Gastroesophageal sphincter (tissue), 3 donors: ENCODE data around the gene PCBP3.

Experiments
- EP300 ChIP-seq: sonication (generic); formaldehyde crosslinking; IDR thresholded peaks from one replicate; pipeline ENCODE4 v1.6.1; 2017; ENCODE audit warnings: antibody characterized with exemption, mild to moderate bottlenecking
- POLR2A ChIP-seq, 2 donors: fragments of 450-650 bp; IDR thresholded peaks; one replicate each; pipeline ENCODE4 v1.6.1; 2017; ENCODE audit warnings: antibody characterized with exemption in 2 of 2, mild to moderate bottlenecking in 2 of 2, moderate library complexity in 1 of 2
- TF ChIP-seq, protein P1 (sequence below), 4 experiments: fragments of 200-600 bp in 2 of 4; fragments of 450-650 bp in 2 of 4; sonication (generic) in 1 of 4; IDR thresholded peaks; one replicate each; pipeline ENCODE4 v1.5.1; 2017 to 2019; ENCODE audit warnings: antibody characterized with exemption in 4 of 4, mild to moderate bottlenecking in 2 of 4, moderate library complexity in 2 of 4

DNA sequence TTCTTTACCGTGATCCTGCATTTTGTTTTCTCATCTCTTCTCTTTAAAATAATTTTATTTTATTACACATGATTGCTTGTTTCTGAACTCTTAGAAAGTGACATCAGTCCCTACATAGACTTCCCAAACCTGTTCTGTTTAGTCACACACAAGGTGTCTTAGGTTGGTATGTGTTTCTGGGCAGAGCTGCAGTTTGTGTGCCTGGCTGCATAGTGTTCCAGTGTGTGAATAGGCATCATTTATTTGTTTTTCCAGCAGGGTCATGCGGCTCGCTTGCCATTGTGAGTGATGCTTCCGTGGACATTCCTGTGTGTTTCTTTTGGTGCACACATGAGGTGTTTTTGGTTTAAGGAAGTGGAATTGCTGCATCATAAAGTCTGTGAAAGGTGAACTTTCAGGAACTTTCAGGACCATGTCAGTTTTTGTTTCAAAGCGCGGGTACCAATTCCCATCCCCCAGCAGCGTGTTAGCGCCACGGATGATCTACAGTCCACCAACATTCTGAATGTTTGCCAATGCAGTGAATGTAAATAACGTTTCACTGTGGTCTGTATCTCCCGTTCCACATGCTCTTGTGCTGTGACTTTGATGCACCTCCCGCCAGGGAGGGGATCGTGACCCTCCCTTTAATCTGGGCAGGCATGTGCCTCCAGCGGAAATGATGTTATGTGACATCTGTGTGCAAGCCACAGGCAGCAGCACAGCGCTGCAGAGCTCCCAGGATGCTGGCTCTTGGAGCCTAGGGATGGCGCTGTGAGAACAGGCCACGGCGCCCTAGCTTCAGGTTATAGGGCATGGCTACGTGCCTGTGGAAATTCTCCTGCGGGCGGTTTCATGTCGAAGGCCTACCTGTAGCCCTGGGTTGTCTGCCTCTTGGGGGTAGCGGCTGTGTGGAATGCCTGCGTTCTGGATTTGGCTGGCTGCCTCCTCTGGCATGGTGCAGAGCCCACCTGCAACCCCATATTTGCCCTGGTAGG lies 193.5 kb downstream of the PCBP3 start:
- TF ChIP-seq, protein P1, sequence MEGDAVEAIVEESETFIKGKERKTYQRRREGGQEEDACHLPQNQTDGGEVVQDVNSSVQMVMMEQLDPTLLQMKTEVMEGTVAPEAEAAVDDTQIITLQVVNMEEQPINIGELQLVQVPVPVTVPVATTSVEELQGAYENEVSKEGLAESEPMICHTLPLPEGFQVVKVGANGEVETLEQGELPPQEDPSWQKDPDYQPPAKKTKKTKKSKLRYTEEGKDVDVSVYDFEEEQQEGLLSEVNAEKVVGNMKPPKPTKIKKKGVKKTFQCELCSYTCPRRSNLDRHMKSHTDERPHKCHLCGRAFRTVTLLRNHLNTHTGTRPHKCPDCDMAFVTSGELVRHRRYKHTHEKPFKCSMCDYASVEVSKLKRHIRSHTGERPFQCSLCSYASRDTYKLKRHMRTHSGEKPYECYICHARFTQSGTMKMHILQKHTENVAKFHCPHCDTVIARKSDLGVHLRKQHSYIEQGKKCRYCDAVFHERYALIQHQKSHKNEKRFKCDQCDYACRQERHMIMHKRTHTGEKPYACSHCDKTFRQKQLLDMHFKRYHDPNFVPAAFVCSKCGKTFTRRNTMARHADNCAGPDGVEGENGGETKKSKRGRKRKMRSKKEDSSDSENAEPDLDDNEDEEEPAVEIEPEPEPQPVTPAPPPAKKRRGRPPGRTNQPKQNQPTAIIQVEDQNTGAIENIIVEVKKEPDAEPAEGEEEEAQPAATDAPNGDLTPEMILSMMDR (IDR thresholded peaks at IDR 0.05): no peak
- TF ChIP-seq POLR2A (IDR thresholded peaks at IDR 0.05): no peak
- TF ChIP-seq EP300: no peak
